Embryonic facial prominence (tissue), 1 donor: ENCODE data around the gene MYO18B.

Experiments used
- DNase-seq: peaks from one replicate; pipeline ENCODE4 v3.0.0-alpha.2; 2016; ENCODE audit errors: extremely low spot score

MYO18B gene

DNA sequence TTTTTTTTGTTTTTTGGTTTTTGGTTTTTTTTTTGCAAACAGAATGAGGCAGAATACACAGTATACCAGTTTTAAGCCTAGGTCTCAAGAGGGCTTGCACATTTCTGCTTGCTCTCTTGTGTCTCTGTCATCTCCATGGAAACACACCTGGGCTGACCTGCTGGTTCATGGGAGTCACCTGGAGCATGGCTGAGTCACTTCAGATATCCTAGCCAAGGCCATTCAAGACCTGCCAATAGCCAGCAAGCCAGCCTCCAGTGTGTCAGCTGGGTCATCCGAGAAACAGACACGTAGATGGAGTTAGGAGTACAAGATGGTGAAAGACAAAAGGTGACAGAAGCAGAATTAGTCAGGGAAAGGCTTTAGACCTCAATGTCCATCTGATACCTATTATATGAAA is 303.1 kb downstream of the MYO18B start:
- DNase-seq = no peak

DNA sequence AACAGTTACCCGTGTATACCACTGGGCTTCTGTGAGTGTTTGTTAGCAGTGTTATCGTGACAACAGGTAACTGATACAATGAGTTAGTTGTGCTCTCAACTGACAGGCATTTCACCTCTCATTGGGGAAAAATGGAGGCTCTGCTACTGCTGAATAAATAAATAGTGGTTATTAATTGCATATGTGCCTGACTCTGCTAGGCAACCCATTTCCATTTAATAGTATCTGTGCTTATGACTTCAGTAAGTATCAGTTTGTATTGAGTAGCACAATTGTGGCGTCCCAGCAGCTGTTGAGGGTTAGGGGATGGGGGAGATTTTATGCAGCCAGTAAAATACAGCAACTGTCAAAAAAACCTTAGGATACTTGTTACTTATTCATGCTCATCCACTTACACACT is 303.9 kb downstream of the MYO18B start:
- DNase-seq = no peak

DNA sequence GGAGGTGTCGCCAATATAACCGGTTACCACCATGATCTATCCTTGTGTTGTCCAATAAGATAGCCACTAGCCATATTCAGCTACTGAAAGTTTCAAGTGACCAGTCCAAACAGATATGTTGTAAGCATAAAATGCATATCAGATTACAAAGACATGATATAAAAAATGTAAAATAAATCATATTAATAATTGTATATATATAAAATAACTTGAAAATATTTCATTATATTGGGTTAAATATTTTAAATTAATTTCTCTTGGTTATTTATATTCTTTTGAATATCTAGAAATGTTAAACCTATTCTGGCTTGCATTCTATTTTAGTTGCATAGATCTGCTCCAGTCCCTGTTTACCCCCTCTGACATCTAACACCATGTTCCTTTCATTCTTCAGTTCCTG is 305.5 kb downstream of the MYO18B start:
- DNase-seq = no peak

DNA sequence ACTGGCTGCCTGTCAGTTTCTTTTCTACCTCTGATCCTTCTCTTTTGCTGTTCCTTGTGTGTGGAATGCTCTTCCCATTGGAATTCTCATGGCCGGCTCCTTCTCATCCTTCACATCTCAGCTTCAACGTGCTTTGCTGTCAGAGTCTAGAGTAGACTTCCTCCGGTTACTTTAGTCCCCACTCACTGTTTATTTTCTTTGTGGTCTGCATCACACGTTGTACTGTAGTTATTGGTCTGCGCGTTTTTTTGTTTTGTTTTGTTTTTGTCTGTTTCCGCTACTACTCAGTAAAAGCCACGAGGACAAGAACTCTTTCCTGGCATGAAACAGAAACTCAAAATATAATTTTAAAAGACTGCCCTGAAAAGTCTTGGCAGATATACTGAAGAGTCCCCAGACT is 305.9 kb downstream of the MYO18B start:
- DNase-seq = no peak

DNA sequence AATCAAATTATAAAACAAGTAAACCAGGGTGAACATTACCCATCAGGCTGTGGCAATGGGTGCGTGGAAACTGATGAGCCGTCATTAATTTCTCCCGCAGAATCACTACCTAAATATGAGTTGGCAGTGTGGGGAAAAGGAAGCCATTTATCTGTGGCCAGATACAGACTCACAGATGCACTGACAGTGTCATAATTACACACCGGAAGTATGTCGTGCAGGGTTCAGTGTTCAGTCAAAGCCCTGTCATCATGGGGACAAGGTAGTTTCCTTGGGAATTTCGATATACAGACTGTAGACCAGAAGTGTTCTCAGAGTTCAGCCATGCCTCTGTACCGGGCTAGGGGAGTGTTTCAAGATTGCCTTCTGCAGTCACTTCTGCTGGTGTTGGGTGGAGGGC is 308.1 kb downstream of the MYO18B start:
- DNase-seq = no peak

DNA sequence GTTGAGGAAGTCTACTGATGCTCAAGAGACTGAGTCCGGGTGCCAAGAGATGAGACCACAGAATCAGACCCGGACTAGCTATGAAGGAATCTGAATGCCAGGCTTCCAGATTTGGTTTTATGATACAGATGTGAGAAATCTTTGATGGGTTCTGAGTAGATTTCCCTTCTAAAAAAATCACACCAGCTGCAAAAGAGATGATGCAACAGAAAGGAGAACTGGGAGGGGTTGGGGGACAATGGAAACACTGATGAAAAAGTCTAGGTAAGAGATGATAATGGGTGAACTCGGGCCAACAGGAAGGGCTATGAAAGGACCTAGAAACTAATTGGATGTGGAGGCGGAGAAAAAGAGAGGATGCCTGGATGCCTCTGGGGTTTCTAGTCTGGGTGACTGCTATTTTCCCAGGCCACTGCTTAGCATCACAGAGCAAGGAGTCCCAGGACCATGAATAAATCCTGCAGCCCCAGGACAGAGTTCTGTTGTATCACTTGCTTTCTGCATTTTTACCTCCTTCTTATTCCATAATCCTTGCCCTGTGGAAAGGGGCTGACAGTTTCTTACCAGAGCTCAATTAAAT is 311.8 kb downstream of the MYO18B start:
- DNase-seq = no peak

DNA sequence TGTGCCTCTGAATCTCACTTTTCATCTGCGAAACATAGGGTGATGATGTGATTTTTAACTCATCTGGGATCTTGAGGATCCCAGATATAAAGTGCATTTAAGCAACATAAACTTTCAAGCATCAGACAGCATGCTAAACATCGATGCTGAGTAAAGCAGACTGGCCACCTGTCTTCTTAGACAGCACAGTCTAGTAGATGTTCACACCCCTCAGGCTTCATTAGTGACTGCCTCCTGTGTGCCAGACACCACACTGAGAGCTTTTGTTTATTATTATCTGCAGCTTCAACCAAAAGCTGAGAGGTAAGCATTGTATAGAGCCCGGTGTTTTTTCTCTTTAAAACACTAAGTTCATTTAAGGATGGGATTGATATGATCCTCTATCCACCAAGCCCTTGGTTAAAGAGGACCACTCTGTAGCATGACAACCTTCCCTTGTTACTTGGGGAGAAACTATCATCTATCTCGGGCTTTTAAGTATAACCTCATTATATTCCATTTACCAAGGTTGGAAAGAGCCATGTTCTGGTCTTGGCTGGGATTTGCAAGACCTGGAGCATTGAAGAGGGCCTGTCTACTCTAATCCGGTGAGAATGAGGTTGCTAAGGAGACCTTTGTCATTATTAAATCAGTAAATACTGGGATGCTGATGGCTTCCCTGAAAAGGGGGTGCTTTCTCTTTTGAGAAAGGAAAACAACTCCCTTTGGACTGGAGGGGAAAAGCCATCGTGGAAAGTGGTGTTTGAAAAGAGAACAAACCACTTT is 313.0 kb downstream of the MYO18B start:
- no peak for DNase-seq

DNA sequence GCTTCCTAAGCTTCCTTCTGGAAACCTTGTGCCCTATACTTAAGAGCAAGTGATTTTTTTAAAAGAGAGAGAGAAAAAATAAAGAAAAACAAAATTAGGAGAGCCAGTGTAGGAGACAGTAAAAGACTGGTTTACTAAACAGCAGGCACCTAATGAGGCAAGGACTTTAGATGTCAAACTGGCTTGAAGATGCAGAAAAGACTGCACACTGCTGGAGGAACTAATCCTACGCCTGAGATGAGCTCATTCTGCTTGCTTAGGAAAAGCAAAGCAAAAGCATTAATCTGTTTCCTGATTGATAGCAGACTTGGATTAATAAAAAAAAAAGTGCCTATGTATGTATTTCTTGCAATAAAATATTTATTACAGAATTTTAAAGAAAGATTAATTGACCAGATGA is 313.7 kb downstream of the MYO18B start:
- no peak for DNase-seq

DNA sequence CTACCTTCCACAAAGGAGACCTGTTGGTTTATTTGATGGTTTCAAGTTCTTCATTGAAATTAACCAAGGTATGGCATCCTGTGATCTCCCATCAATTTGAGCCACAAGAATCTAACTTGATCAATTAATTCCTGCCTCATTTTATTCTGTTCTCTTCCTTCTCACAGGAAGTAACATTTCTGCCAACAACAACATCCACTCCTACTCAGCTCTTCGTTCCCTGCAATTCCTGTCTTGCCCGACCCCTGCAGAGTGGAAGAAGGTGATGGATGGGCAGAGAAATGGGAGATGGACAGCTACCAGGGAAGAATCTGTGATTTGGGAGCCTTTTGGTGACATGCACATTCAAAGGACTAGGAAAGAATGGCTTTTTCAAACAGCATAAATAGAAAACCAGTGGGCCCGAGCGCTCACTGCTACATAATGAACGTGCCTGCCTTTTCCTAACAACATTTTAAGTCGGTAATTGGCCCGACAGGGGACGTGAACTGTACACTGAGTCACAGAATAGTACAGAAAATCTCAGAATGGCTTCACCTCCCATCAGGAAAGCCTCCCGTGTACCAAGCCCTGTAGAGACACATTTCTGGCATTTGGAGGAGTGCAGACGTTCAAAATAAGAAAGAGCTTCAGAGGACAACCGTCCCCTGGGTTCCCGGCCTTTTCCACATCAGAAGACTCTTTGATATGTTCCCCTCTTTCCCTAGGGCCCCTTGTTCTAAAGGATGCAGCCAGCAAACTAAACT is 314.6 kb downstream of the MYO18B start:
- DNase-seq = no peak

DNA sequence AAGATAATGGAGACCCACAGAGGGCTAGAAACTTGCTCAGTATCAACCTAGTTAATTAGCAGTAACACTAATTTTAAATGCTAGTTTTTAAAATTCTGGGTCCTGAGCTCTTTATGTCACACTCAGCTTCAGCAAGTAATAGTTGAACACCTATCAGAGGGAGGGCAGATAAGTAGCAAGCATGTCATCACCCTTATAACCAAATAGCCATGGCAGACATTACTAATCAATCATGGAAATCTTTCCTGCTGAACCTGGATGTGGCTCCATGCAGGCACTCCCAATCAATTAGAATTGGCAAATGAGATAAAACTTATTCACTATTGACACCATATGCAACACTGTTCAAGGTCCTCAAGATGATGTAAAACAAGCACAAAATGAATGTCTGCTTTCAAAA is 315.7 kb downstream of the MYO18B start:
- no peak for DNase-seq

DNA sequence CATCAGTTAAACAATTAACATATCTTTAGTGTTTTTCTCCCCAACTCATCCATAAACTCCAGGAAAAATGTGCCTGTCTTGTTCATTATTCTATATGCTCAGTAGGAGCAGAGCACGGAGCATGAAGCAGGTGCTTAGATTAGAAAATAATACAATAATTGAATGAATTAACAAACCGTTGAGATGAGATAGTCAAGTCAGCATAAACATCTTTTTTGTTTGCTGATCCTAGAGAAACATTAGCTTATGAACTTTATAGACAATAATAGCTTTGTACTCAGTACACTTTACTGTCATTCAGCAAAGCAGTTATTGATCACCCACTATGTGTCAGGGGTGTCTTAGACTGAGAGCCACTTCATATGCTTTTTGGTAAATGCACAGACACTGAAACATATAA is 322.1 kb downstream of the MYO18B start:
- DNase-seq = no peak

DNA sequence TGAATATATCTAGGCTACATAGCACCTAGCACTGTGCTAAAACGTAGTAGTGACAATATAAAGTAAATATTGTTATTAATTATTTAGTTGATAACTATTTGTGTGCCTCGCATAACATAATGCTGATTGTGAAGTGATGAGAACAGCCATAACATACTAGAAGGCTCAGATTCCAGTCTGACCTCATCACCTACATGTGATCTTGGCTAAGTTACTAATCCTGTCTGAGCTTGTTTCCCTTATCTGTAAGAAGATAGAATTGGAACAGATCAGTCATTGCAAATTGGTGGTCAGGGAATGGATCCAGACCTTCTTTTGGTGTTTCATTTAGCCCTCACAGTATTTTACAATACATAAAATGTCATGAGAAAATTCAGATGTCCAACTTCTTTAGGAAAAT is 323.9 kb downstream of the MYO18B start:
- DNase-seq = no peak

DNA sequence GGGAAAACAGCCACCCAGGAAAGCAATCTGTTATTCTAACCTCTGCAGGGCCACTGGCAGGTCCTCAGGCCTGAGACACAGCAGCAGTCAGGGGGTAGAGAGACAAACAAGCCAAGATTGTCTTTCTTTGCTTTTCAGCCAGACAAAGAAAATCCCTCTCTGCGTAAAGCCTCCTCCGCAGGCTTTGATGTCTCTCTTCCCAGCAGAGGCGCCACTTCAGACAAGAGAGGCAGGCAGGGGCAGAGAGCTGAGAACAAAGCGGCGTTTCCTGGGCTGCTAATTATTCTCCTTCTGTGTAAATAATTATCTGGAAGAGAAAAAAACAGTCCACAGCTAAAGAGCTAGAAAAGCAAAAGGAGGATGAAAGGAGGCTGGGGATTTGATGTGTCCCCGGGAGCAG is 324.5 kb downstream of the MYO18B start:
- no peak for DNase-seq

DNA sequence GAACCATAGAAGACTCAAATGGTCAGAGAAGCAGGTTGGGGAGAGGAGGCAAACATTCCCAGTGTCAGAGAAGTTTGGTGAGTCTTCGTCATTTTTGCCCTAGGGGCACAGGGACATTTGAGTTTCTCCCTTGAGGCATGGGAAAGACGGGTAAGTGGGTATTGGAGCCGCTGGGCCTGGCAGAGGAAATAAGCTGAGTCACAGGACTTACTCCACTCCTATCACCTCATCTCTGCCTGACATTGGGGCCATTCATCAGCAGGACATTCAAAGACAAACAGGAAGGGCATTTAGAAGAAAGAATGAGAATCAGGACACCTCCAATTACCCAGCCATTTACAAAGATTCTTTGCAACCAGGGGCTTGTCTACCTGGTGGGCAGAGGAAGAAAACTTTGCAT is 326.6 kb downstream of the MYO18B start:
- DNase-seq = no peak

DNA sequence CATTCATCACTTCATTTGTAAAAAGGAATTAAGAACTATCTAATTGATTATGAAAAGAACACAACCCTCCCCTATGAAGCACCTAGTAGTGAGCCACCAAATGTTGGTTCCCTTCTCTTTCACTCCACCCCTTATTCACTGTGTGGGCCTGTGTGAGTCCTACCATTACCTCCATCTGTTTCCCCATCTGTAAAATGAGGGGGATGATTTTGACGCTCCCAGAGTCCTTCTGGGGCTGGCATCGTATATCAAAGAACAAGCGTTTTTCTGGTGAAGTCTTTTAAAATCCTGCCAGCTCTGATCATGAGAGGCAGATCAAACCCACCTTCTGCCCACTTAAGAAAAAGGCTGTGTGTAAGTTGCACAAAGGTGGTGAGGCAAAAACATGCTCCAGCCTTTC is 330.6 kb downstream of the MYO18B start:
- DNase-seq = no peak

DNA sequence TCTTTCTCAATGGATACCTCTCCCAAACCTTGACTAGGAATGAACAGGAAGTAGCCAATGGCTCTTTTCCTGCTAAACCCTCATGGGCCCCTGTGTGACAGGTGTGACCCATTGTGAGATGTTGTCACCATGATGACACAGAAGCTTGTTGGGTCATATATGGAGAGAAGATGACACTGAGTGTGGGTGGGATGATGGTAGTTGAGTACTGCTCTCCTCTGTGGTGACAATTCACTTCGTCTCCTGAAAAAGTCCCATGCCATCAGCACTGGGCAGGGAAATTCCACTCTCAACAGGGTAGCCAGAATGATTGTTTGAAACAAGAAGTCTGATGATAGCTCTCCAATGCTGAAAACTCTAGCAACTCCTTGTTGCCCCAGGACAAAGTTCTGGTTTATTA is 333.3 kb downstream of the MYO18B start:
- no peak for DNase-seq

DNA sequence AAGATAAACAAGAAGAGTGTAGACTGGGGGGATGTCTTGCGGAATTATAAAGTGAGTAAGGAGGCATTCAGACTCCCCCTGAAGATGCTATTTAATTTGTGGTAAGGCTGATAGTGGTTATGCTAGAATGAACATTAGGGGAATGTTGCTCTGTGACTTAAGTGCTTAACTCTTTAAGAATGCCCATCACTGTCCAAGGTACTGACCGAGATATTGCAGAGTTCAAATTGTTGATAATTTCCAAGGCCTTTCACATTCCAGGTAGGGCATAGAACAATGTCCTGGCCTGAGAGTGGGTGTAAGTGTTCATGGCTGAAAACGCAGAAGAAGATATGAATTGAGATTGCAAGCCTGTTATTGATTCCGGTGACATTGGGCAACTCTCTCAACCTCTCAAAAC is 337.0 kb downstream of the MYO18B start:
- no peak for DNase-seq
